Naive thymus-derived CD8-positive, alpha-beta T cell (primary cell): ENCODE results near the gene CCDC183. TPM values are rescaled to one million over a fixed set of nuclear protein-coding genes. Genes with fewer than 3 reads are reported as not detected.
"Not testable (repeated sequence)": the region's sequence is repeated elsewhere in the genome, so short reads cannot be mapped to it uniquely, and the experiment has no call there.

Source experiments
- ATAC-seq, 2 donors: fragments of 150-1000 bp; cut with Tn5 transposase in 1 of 2; sonication (Bioruptor Pico), chemical (Tn5 transposase) in 1 of 2; 1 replicate in 1 of 2; 2 replicates in 1 of 2; pipeline ENCODE4 v1.10.0; 2021; ENCODE audit warnings: mild to moderate bottlenecking in 2 of 2, moderate library complexity in 2 of 2
- POLR2A ChIA-PET: fragments of 350-600 bp; sonication (Branson Sonifier 250); formaldehyde crosslinking; loops from one replicate; lab custom pipeline; 2021; ENCODE audit warnings: antibody characterized with exemption; lab: Charles Lee
- DNase-seq, 10 donors: peaks; one replicate each; pipeline versions ENCODE4 v3.0.0 to v3.0.0-alpha.2; 2020 to 2022
- H3K27ac Mint-ChIP-seq, 10 donors: one replicate each; pipeline ENCODE4 v1.8.0; 2020 to 2022; ENCODE audit warnings: mild to moderate bottlenecking in 10 of 10, mixed read lengths in 10 of 10, moderate library complexity in 4 of 10, inconsistent platforms in 1 of 10
- H3K27me3 Mint-ChIP-seq, 5 donors: one replicate each; pipeline ENCODE4 v1.8.0; 2021 to 2022; ENCODE audit warnings: mixed read lengths in 5 of 5
- H3K36me3 Mint-ChIP-seq, 3 donors: one replicate each; pipeline ENCODE4 v1.8.0; 2020 to 2022; ENCODE audit warnings: mixed read lengths in 3 of 3, mild to moderate bottlenecking in 2 of 3, inconsistent platforms in 1 of 3
- H3K4me1 Mint-ChIP-seq, 4 donors: one replicate each; pipeline ENCODE4 v1.8.0; 2021 to 2022; ENCODE audit warnings: mixed read lengths in 4 of 4
- H3K4me3 Mint-ChIP-seq, 10 donors: one replicate each; pipeline ENCODE4 v1.8.0; 2020 to 2022; ENCODE audit warnings: mild to moderate bottlenecking in 10 of 10, mixed read lengths in 10 of 10, moderate library complexity in 6 of 10, inconsistent platforms in 1 of 10
- H3K9me3 Mint-ChIP-seq, 9 donors: one replicate each; pipeline ENCODE4 v1.8.0; 2020 to 2022; ENCODE audit warnings: mixed read lengths in 9 of 9, mild to moderate bottlenecking in 3 of 9, inconsistent platforms in 1 of 9, moderate library complexity in 1 of 9
- polyA plus RNA-seq, 3 donors: library from polyadenylated mRNA; unstranded; fragments of 300-500 nt; fragmentation: Illumina TruSeq; gene quantifications; one replicate each; pipeline ENCODE4 v1.2.3, GENCODE V29; 2021
- total RNA-seq, 8 experiments: library from RNA in 2 of 8; stranded (reverse) in 2 of 8; gene quantifications; one replicate each; pipeline ENCODE4 v1.2.3 and lab custom pipeline; 2021 to 2026

CCDC183 gene
- total and polyA plus RNA-seq, 5 experiments from 2014 or later = 0.18 to 2.3 (median 1.4) TPM; not detected in 2

- ATAC-seq, H3K9me3 Mint-ChIP-seq, H3K36me3 Mint-ChIP-seq, H3K27me3 Mint-ChIP-seq, DNase-seq: not testable (repeated sequence)
- H3K27ac Mint-ChIP-seq = peak overlapping the region in 3 of 10 donors; percentile 9 to 72 (median 64)
- H3K4me1 Mint-ChIP-seq = peaks cover 12 to 52% (median 38%) of the 10 kb centered on the region in 4 donors
- peak overlapping the region in 8 of 10 donors; percentile 0 to 48 (median 28) for H3K4me3 Mint-ChIP-seq
- POLR2A ChIA-PET = interaction anchor here (1.1 to 1.2 kb wide), 2 partner anchors 11 to 199 kb away, joined by 4 to 7 read pairs; partner anchors contain the start of genes CLIC3 and RABL6
Measured at GRCh38 chr9:136796775-136797347, 723 bp downstream of the CCDC183 start.

GRCh38 chr9:136798708-136799078 is 2.6 kb downstream of the CCDC183 start:
- peaks cover 0 to under 1% (median 0%) of the 10 kb centered on the region in 3 donors for H3K36me3 Mint-ChIP-seq
- peaks cover 10 to 40% (median 32%) of the 10 kb centered on the region in 4 donors for H3K4me1 Mint-ChIP-seq
- no peaks in the 10 kb centered on the region for H3K9me3 Mint-ChIP-seq
- DNase-seq (no peak), ATAC-seq (no peak)
- POLR2A ChIA-PET = interaction anchor here (1.3 to 2.8 kb wide), 3 partner anchors 8 to 228 kb away, joined by 3 to 19 read pairs (median 13); partner anchors contain the start of genes RABL6 and TMEM141
- H3K27ac Mint-ChIP-seq = peak overlapping the region in 1 of 10 donors; percentile 4
- H3K4me3 Mint-ChIP-seq = peak overlapping the region in 6 of 10 donors; percentile 12 to 79 (median 24)
- peaks cover 0 to 2% (median 0%) of the 10 kb centered on the region in 5 donors for H3K27me3 Mint-ChIP-seq

GRCh38 chr9:136799079-136799853 is 3.1 kb downstream of the CCDC183 start:
- POLR2A ChIA-PET = interaction anchor here (1.0 to 2.8 kb wide), 7 partner anchors 8 to 194 kb away, joined by 3 to 19 read pairs (median 3); partner anchors contain the start of genes PAXX, RABL6 and TMEM141
- Mint-ChIP-seq H3K27me3 (peaks cover 0 to 2% (median 0%) of the 10 kb centered on the region in 5 donors), H3K27ac (peak overlapping the region in 1 of 10 donors; percentile 4), H3K9me3 (no peaks in the 10 kb centered on the region), H3K4me1 (peaks cover 14 to 46% (median 34%) of the 10 kb centered on the region in 4 donors), H3K4me3 (peak overlapping the region; percentile 33 to 93 (median 85)), H3K36me3 (no peaks in the 10 kb centered on the region)
- ATAC-seq (no peak), DNase-seq (no peak)

- POLR2A ChIA-PET = interaction anchor here (1.0 to 2.8 kb wide), 12 partner anchors 7 to 235 kb away, joined by 3 to 19 read pairs (median 4); partner anchors contain the start of genes FBXW5, PAXX, RABL6 and TMEM141
- ATAC-seq = peak; percentile 73 to 74
- peak; percentile 63 to 97 (median 85) for DNase-seq
- H3K27me3 Mint-ChIP-seq = peaks cover 0 to 2% (median 0%) of the 10 kb centered on the region in 5 donors
- no peaks in the 10 kb centered on the region for H3K9me3 Mint-ChIP-seq
- H3K36me3 Mint-ChIP-seq = no peaks in the 10 kb centered on the region
- peak overlapping the region in 7 of 10 donors; percentile 78 to 91 (median 83) for H3K27ac Mint-ChIP-seq
- H3K4me1 Mint-ChIP-seq = peaks cover 14 to 46% (median 34%) of the 10 kb centered on the region in 4 donors
- H3K4me3 Mint-ChIP-seq = peak overlapping the region; percentile 79 to 93 (median 90)
Measured at GRCh38 chr9:136799854-136800657, 3.9 kb downstream of the CCDC183 start.

- Mint-ChIP-seq H3K27me3 (peaks cover 0 to 2% (median 0%) of the 10 kb centered on the region in 5 donors), H3K4me1 (peaks cover 12 to 47% (median 30%) of the 10 kb centered on the region in 4 donors), H3K36me3 (no peaks in the 10 kb centered on the region), H3K27ac (peak overlapping the region in 2 of 10 donors; percentile 37 to 46), H3K9me3 (no peaks in the 10 kb centered on the region), H3K4me3 (no peak overlapping the region)
- ATAC-seq (no peak), DNase-seq (no peak)
- POLR2A ChIA-PET = interaction anchor here (0.6 to 2.7 kb wide), 6 partner anchors 9 to 282 kb away, joined by 3 to 7 read pairs (median 4); partner anchors contain the start of gene FBXW5
Measured at GRCh38 chr9:136802321-136802720, 6.2 kb downstream of the CCDC183 start.

GRCh38 chr9:136803009-136803550 is 6.9 kb downstream of the CCDC183 start:
- Mint-ChIP-seq H3K27ac (peak overlapping the region in 1 of 10 donors; percentile 75), H3K4me1 (peaks cover 12 to 48% (median 27%) of the 10 kb centered on the region in 4 donors)
- H3K27me3 Mint-ChIP-seq, DNase-seq, H3K9me3 Mint-ChIP-seq, H3K4me3 Mint-ChIP-seq, H3K36me3 Mint-ChIP-seq, ATAC-seq: not testable (repeated sequence)
- POLR2A ChIA-PET = interaction anchor here (2.7 kb wide), 1 partner anchor 141 kb away, joined by 7 read pairs; the partner anchor contains the start of gene FBXW5

GRCh38 chr9:136803551-136804508 is 7.7 kb downstream of the CCDC183 start:
- no peaks in the 10 kb centered on the region for H3K9me3 Mint-ChIP-seq
- POLR2A ChIA-PET = interaction anchor here (0.8 kb wide), 1 partner anchor 12 kb away, joined by 3 read pairs; no protein-coding TSS in a partner anchor
- H3K27me3 Mint-ChIP-seq = peaks cover 0 to 2% (median 0%) of the 10 kb centered on the region in 5 donors
- peak overlapping the region in 4 of 10 donors; percentile 22 to 62 (median 36) for H3K4me3 Mint-ChIP-seq
- no peaks in the 10 kb centered on the region for H3K36me3 Mint-ChIP-seq
- H3K4me1 Mint-ChIP-seq = peaks cover 12 to 50% (median 30%) of the 10 kb centered on the region in 4 donors
- DNase-seq (no peak), ATAC-seq (no peak)
- H3K27ac Mint-ChIP-seq = peak overlapping the region in 3 of 10 donors; percentile 13 to 75 (median 43)

GRCh38 chr9:136804509-136805206 is 8.5 kb downstream of the CCDC183 start:
- DNase-seq (no peak), ATAC-seq (no peak)
- Mint-ChIP-seq H3K27me3 (peaks cover 0 to 2% (median 0%) of the 10 kb centered on the region in 5 donors), H3K4me3 (peak overlapping the region in 2 of 10 donors; percentile 22 to 59), H3K4me1 (peaks cover 16 to 54% (median 38%) of the 10 kb centered on the region in 4 donors), H3K36me3 (peaks cover 0 to 2% (median 0%) of the 10 kb centered on the region in 3 donors), H3K9me3 (no peaks in the 10 kb centered on the region), H3K27ac (peak overlapping the region in 2 of 10 donors; percentile 13 to 43)
- POLR2A ChIA-PET = interaction anchor here (0.6 to 0.8 kb wide), 2 partner anchors 13 to 198 kb away, joined by 3 read pairs; no protein-coding TSS in a partner anchor

GRCh38 chr9:136805207-136805740 is 9.1 kb downstream of the CCDC183 start:
- peaks cover 0 to 2% (median 0%) of the 10 kb centered on the region in 5 donors for H3K27me3 Mint-ChIP-seq
- H3K4me3 Mint-ChIP-seq = peak overlapping the region in 9 of 10 donors; percentile 9 to 74 (median 51)
- peaks cover 0 to 5% (median 0%) of the 10 kb centered on the region in 3 donors for H3K36me3 Mint-ChIP-seq
- ATAC-seq (no peak), DNase-seq (no peak)
- H3K27ac Mint-ChIP-seq = peak overlapping the region in 2 of 10 donors; percentile 11 to 34
- no peaks in the 10 kb centered on the region for H3K9me3 Mint-ChIP-seq
- POLR2A ChIA-PET = interaction anchor here (0.6 to 4.2 kb wide), 3 partner anchors 13 to 197 kb away, joined by 3 to 44 read pairs (median 6); partner anchors contain the start of genes FBXW5 and TMEM141
- peaks cover 18 to 53% (median 42%) of the 10 kb centered on the region in 4 donors for H3K4me1 Mint-ChIP-seq
